ENCODE data around the gene RTN4.
"Not testable (repeated sequence)": the region's sequence is repeated elsewhere in the genome, so short reads cannot be mapped to it uniquely, and the experiment has no call there.

RTN4 gene

GRCh38 chr2:55076019-55076418 lies 25.8 kb upstream of the RTN4 start:
- DNase-seq (ENCODE audit: low read depth in 2 of 2, low spot score in 1 of 2) = not testable (repeated sequence)

DNA sequence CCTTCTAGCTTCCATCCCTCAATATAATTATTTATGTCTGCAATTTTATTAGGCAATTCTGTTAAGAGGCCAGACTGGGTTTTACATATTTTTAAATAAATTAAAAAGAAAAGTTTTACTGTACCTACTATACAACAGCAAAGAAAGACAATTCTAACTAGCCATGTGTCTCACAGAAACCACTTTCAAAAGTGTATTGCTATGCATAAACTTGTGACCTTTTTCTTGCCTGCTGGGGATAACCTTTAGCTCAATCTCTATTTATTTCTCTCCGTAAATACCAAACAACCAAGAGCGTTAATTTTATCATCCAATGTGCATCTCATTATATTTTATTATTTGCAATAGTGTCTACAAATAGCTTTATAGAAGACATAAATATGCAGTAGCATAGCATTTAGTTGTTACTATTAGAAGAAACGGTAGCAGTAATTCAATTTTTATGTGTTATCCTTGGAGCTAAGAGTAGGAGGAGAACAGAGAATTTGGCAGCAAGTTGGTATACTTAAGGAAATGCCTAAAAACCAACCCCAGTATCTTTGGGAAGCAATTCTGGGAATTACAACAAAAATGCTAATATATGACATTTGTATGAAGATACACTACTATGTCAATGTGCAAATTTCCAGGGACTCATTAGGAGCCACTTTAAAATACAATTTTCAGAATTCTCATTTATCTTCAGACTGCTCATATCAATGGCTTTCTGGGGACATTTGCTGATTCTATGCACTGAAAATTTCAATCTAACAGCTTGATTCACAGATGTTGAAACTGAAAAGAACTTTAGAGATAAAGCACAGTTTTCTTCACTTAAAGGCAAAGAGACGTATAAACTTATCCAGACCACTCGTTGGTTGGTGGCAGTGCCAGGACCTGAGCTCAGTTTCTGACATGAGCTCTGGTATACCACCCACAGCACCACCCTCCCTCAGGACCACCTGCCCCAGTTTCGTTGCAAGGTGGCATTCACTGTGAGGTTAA lies 23.0 kb upstream of the RTN4 start:
- no peak for DNase-seq (ENCODE audit: low read depth in 2 of 2, low spot score in 1 of 2)

GRCh38 chr2:55063713-55064323 lies 13.6 kb upstream of the RTN4 start:
- no peak for DNase-seq (ENCODE audit: low read depth in 2 of 2, low spot score in 1 of 2)

- DNase-seq (ENCODE audit: low read depth in 2 of 2, low spot score in 1 of 2) = no peak
These were observed 13.0 kb upstream of the RTN4 start for GRCh38 chr2:55063226-55063625.

- no peak for DNase-seq (ENCODE audit: low read depth in 2 of 2, low spot score in 1 of 2)
These were observed 12.5 kb upstream of the RTN4 start for GRCh38 chr2:55062754-55063153.

DNA sequence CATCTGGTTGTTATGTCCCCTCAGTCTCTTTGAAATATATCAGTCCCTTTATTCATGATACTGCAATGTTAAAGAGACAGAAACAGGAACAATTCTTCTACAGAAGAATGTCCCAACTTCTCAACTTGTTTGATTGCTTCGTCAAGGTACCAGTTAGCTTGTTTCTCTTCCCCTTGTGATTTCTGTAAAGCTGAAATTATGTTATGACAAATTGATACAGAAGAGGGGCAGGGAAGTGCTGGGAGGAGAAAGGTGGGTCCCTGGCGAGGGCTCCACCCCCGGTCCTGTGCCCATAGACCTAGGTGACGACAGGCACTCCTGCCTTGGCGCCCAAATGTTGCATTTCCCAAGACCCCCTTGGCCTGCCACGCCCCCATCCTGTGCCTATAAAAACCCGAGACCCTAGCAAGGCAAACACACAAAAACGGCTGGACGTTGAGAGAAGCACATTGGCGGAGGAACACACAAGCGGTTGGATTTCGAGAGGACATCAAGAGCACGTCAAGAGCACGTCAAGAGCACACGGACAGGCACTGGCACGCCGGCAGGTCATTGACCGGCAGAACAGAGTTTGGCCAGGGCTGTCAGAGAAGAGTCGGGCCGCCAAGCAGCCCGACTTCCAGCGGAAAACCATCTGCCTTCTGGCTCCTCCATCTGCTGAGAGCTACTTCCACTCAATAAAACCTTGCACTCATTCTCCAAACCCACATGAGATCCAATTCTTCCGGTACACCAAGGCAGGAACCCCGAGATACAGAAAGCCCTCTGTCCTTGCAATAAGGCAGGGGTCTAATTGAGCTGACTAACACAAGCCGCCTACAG lies 11.5 kb upstream of the RTN4 start:
- no peak for DNase-seq (ENCODE audit: low read depth in 2 of 2, low spot score in 1 of 2)

DNA sequence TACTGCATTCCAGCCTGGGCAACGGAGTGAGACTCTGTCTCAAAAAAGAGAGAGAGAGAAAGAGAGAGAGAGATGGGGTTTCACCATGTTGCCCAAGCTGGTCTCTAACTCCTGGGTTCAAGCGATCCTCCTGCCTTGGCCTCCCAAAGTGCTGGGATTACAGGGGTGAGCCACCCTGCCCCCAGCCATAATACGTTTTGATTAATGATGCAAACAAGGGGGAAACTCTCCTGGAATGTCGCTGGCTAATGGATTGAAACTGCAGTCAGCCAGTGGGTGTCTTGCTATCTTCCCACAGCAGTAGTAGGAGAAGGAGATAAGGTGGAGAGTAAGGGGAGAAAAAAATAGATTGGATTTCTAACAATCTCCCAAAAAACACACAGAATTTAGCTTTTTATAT lies 9.5 kb upstream of the RTN4 start:
- DNase-seq (ENCODE audit: low read depth in 2 of 2, low spot score in 1 of 2) = no peak

DNA sequence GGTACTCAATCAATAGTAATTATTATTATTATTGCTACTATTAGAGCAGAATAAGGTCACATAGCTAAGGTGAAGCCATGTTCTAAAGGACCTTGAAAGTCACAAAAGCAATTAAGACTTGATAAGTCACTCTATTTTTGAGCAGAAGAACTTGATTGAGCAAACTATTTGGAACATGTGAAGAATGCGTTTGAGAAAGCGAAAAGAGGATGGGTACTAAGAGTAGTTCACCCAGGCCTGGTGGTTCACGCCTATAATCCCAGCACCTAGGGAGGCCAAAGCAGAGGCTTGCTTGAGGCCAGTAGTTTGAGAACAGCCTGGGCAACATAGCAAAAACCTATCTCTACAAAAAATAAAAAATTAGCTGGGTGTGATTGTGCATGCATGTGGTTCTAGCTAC lies 7.2 kb upstream of the RTN4 start:
- DNase-seq (ENCODE audit: low read depth in 2 of 2, low spot score in 1 of 2) = no peak

- no peak for DNase-seq (ENCODE audit: low read depth in 2 of 2, low spot score in 1 of 2)
These were observed 5.8 kb upstream of the RTN4 start for GRCh38 chr2:55056024-55056521.

GRCh38 chr2:55054106-55054875 lies 4.0 kb upstream of the RTN4 start:
- no peak for DNase-seq (ENCODE audit: low read depth in 2 of 2, low spot score in 1 of 2)

DNA sequence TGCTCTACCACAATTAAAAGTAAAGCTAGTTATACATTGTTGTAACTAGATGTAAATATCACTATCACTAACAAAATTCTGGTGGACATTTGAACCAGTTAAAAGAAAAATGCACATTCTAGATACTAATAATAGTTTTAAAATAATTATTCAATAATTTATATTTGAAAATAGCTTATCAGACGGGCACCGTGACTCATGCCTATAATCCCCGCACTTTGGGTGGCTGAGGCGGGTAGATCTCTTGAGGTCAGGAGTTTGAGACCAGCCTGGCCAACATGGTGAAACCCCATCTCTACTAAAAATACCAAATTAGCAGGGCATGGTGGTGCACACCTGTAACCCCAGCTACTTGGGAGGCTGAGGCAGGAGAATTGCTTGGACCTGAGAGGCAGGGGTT lies 3.0 kb upstream of the RTN4 start:
- not testable (repeated sequence) for DNase-seq (ENCODE audit: low read depth in 2 of 2, low spot score in 1 of 2)

- no peak for DNase-seq (ENCODE audit: low read depth in 2 of 2, low spot score in 1 of 2)
These were observed 2.1 kb upstream of the RTN4 start for GRCh38 chr2:55052129-55053061.

GRCh38 chr2:55051026-55051866 lies 995 bp upstream of the RTN4 start:
- DNase-seq (ENCODE audit: low read depth in 2 of 2, low spot score in 1 of 2) = peak in 1 of 2 donors; percentile 8

DNA sequence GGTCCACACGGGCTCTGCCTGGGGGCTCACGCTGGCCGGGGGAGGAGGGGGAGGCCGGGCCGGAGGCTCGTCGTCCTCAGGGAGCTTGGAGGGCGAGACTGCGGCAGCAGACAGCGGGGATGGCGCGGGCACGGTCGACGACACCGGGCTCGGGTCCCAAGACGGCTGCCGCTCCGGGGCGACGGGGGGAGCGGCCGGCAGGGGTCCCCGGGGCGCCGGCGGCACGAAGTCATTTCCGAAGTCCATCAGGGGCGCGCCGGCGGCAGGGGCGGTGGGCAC lies 491 bp downstream of the RTN4 start:
- no peak for DNase-seq (ENCODE audit: low read depth in 2 of 2, low spot score in 1 of 2)

GRCh38 chr2:55049043-55049820 lies 1.0 kb downstream of the RTN4 start:
- peak in 1 of 2 donors; percentile 21 for DNase-seq (ENCODE audit: low read depth in 2 of 2, low spot score in 1 of 2)

GRCh38 chr2:55048508-55049042 lies 1.7 kb downstream of the RTN4 start:
- DNase-seq (ENCODE audit: low read depth in 2 of 2, low spot score in 1 of 2) = no peak

DNA sequence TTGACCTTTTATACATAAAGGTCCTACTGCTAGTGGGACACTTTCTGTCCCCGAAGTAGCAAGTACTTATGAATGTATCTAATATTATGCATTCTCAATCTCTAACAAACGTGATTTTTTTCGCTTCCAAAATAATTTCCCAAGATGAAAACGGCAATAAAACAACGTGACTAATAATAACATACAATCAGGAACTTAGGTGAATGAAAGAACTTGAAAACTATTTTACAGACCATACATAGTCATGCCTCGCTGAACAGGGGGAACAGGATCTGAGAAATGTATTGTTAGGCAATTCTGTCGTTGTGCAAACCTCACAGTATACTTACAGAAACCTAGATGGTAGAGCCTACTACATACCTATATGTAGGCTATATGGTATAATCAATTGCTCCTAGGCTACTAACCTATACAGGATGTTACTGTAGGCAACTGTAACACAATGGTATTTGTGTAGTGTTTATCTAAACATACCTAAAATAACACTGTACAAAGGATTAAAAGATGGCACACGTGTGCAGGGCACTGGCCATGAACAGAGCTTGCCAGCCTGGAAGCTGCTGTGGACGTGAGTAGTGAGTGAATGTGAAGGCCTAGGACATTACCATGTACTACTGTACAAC lies 2.5 kb downstream of the RTN4 start:
- DNase-seq (ENCODE audit: low read depth in 2 of 2, low spot score in 1 of 2) = no peak
